ENCODE data around the gene OSBPL5.

DNA sequence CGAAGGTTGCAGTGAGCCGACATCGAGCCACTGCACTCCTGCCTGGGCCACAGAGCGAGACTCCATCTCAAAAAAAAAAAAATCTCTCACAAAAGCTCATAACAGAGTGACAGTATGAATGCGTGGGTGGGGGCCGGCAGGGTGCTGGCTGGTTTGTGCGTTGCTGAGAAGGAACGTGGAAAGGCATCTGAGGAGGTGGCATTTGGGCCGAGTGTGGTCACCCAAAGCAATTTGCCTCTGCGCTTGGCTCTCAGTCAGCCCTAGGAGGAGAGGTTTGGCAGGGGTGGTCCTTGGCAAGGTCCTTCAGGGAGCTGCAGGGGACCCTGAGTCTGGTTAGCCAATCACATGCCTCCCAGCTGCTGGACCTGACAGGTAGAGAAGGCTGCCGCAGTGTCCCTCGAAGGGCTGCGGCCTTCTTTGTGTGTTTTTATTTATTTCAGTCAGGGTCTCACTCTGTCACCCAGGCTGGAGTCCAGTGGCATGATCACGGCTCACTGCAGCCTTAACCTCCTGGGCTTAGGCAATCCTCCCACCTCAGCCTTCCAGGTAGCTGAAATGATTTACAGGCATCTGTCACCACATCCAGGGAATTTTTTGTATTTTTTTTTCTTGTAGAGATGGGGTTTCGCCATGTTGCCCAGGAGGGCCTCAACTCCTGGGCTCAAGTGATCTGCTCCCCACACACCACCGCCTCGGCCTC is 23.5 kb upstream of the OSBPL5 start:
- TF ChIP-seq, protein P1, sequence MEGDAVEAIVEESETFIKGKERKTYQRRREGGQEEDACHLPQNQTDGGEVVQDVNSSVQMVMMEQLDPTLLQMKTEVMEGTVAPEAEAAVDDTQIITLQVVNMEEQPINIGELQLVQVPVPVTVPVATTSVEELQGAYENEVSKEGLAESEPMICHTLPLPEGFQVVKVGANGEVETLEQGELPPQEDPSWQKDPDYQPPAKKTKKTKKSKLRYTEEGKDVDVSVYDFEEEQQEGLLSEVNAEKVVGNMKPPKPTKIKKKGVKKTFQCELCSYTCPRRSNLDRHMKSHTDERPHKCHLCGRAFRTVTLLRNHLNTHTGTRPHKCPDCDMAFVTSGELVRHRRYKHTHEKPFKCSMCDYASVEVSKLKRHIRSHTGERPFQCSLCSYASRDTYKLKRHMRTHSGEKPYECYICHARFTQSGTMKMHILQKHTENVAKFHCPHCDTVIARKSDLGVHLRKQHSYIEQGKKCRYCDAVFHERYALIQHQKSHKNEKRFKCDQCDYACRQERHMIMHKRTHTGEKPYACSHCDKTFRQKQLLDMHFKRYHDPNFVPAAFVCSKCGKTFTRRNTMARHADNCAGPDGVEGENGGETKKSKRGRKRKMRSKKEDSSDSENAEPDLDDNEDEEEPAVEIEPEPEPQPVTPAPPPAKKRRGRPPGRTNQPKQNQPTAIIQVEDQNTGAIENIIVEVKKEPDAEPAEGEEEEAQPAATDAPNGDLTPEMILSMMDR (IDR thresholded peaks at IDR 0.05) = no peak
- TF ChIP-seq EZH2phosphoT487 (IDR thresholded peaks at IDR 0.05) = no peak
